T follicular helper cell (primary cell): Measurements from ENCODE around the gene FAM3C.
"Not testable (repeated sequence)": the region's sequence is repeated elsewhere in the genome, so short reads cannot be mapped to it uniquely, and the experiment has no call there.

ENCODE experiments used
- DNase-seq: peaks from one replicate; pipeline ENCODE4 v3.0.0-alpha.2; 2020; ENCODE audit warnings: low read depth
- total RNA-seq, 2 experiments: gene quantifications; one replicate each; lab custom pipeline; 2026; lab: John Stamatoyannopoulos, UW

The FAM3C gene
- 11.8 to 21.4 reads per million in 2 experiments for total RNA-seq

- peak; percentile 52 for DNase-seq
Observed at GRCh38 chr7:121395961-121396757, at the start of gene FAM3C. Gene FAM3C, minus strand, starts transcription at chr7:121396308. Its CDS starts 13,339 bp downstream, at chr7:121382969.

GRCh38 chr7:121442845-121443244 is 46.7 kb upstream of the FAM3C start:
- no peak for DNase-seq

GRCh38 chr7:121440857-121441503 is 44.9 kb upstream of the FAM3C start:
- no peak for DNase-seq

- DNase-seq = peak; percentile 65
Observed at GRCh38 chr7:121438043-121438955, 42.2 kb upstream of the FAM3C start.

GRCh38 chr7:121437470-121437869 is 41.4 kb upstream of the FAM3C start:
- no peak for DNase-seq

GRCh38 chr7:121436688-121437087 is 40.6 kb upstream of the FAM3C start:
- DNase-seq = no peak

GRCh38 chr7:121436136-121436535 is 40.0 kb upstream of the FAM3C start:
- no peak for DNase-seq

GRCh38 chr7:121433775-121434174 is 37.7 kb upstream of the FAM3C start:
- DNase-seq = no peak

GRCh38 chr7:121432486-121432885 is 36.4 kb upstream of the FAM3C start:
- not testable (repeated sequence) for DNase-seq

- DNase-seq = no peak
Observed at GRCh38 chr7:121431996-121432395, 35.9 kb upstream of the FAM3C start.

GRCh38 chr7:121431389-121431995 is 35.4 kb upstream of the FAM3C start:
- no peak for DNase-seq

- DNase-seq = no peak
Observed at GRCh38 chr7:121430558-121430957, 34.5 kb upstream of the FAM3C start.

GRCh38 chr7:121429798-121430197 is 33.7 kb upstream of the FAM3C start:
- DNase-seq = no peak

GRCh38 chr7:121428855-121429489 is 32.9 kb upstream of the FAM3C start:
- no peak for DNase-seq

GRCh38 chr7:121421743-121422142 is 25.6 kb upstream of the FAM3C start:
- not testable (repeated sequence) for DNase-seq

GRCh38 chr7:121420976-121421375 is 24.9 kb upstream of the FAM3C start:
- no peak for DNase-seq

- no peak for DNase-seq
Observed at GRCh38 chr7:121419201-121420148, 23.4 kb upstream of the FAM3C start.

- no peak for DNase-seq
Observed at GRCh38 chr7:121416533-121416932, 20.4 kb upstream of the FAM3C start.

- DNase-seq = no peak
Observed at GRCh38 chr7:121414436-121414835, 18.3 kb upstream of the FAM3C start.

- DNase-seq = no peak
Observed at GRCh38 chr7:121411597-121411979, 15.5 kb upstream of the FAM3C start.
